GM19099 (cell line): ENCODE results near the gene MCF2L.

Source experiments
- POLR2A ChIP-seq: IDR thresholded peaks from 3 replicates; pipeline ENCODE4 v1.6.1; 2011; ENCODE audit warnings: low read depth; ENCODE audit not compliant: insufficient read length; ENCODE audit errors: extremely low read depth

Gene MCF2L

GRCh38 chr13:113084094-113084942, 115.3 kb downstream of the MCF2L start:
- TF ChIP-seq POLR2A = no peak

GRCh38 chr13:113084943-113085540, 116.0 kb downstream of the MCF2L start:
- no peak for TF ChIP-seq POLR2A

GRCh38 chr13:113086031-113086750, 117.2 kb downstream of the MCF2L start:
- TF ChIP-seq POLR2A = no peak

DNA sequence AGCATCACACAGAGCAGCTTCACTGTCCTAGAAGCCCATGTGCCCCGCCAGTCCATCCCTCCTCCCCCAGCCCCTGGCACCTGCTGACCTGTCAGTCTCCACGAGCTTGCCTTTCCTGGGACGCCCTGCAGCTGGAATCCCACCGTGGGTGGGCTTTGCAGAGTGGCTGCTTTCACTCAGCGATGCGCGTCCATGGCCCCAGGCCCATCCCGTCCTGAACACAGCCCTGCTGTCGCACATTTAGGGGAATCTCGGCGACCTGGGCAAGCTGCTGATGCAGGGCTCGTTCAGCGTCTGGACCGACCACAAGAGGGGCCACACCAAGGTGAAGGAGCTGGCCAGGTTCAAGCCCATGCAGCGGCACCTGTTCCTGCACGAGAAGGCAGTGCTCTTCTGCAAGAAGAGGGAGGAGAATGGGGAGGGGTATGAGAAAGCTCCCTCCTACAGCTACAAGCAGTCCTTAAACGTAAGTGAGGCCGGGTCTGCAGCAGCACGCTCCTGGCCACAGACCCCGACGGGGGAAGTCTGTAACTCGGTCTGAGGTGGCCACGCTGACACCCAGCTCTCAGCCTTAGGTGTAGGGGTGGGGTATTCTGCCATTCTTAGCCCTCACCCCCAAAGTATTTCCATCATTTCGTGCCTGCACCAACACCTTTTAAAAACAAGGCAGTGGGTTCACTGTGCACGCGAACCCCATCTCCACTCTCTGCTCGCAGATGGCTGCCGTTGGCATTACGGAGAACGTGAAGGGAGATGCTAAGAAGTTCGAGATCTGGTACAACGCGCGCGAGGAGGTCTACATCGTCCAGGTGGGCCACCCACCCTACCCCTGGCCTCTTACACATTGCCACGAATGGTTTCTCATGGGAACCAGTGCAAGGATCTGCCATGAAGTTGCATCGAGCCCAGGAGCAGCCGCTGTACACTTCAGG, 118.2 kb downstream of the MCF2L start:
- TF ChIP-seq POLR2A = no peak

DNA sequence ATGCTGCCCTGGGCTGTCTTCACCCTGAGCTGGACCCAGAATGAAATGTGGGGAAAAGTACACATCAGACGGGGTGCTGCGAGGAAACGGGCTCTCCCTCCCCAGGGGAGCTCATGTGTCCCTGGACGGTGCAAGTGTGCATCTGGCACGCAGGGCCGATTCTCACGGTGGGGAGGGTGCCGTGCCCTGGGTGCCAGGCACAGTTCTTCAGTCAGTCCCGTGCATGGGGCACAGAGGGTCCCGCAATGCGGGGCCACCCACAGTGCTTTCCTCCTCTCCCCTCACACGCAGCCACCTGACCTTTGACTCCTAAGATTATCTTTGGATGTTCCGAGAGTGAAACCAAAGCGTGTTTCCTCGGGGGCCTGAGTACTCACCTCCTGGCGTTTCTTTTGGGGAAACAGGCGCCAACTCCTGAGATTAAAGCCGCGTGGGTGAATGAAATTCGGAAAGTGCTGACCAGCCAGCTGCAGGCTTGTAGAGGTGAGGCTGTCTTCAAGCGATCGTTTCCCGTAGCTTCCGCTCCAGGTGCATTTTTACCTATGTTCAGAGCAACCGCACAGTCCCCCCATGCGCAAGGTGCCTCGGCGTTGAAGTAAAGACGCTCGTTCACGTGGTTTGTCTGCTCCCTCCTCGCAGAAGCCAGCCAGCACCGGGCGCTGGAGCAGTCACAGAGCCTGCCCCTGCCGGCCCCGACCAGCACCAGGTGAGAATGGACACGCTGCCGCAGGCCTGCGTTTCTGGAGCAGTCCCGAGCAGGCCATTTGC, 119.1 kb downstream of the MCF2L start:
- TF ChIP-seq POLR2A = no peak

- TF ChIP-seq POLR2A = no peak
Observed at GRCh38 chr13:113088691-113089020, 119.6 kb downstream of the MCF2L start.

DNA sequence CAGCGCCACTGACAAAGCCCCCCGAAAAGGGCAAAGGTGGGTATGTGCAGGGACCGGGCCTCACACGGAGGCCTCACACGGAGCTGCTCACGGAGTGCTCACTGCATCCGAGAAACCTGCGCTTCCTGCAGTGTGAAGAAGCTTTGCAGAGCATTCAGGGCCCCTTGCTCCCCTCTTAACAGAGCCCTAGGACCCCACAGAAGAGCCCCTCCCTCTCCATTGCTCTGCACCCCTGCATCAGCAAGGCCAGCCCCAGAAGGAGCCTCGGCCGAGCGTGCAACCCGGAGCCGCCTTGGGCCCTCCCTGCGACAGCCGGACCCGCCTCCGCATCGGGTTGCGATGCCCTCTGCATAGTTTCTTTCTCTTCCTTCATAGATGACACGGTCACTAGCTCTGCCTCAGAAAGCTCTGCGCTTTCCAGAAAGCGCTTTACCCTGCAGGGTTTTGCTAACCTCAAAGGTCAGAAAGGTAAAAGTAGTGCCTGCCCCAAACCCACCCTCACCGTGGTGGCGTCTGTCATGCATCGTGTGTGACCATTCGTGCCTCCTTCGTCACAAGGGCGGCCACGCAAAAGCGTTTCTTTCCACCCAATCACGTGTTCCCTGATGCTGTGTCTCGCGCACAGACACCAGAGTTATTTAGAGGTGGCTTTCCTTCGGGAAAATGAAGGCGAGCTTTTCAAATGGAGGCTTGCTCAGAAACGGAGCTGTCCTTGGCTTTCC, 120.8 kb downstream of the MCF2L start:
- TF ChIP-seq POLR2A = no peak

DNA sequence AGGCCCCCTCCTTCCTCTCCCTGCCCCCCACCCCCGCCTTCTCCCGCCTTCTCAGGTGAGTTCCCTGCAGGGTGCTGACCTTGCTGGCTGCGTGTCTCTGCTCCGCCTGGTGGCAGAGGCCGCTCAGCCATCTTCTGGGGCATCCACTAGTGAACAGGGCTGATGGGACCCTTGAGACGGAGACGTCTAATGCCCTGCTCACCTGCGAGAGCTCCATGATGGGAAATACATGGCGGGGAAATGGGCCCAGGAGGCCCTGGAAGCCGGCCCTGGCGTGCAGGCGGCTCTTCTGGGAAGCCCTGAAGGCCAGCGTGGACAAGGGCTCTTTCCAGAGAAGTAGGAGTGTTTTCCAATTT, 121.4 kb downstream of the MCF2L start:
- no peak for TF ChIP-seq POLR2A

DNA sequence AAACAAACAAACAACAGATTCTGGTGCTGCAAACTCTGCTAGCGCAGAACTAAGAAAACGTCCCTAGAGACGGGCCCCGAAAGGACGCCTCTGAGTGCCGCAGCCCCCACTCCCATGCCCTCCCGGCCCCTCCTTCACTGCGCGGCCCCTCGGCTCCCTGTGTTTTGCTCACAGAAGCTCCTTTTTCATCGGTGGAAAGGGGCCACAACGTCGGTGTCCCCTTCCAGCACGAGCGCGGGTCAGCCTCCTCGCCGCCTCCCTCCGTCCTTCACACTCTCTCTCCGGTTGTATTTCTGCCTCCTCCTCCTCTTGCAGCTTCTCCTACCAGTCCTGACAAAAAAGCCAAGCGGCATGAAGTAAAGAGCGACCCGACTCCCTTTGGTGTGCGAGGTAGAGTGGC, 121.8 kb downstream of the MCF2L start:
- no peak for TF ChIP-seq POLR2A

DNA sequence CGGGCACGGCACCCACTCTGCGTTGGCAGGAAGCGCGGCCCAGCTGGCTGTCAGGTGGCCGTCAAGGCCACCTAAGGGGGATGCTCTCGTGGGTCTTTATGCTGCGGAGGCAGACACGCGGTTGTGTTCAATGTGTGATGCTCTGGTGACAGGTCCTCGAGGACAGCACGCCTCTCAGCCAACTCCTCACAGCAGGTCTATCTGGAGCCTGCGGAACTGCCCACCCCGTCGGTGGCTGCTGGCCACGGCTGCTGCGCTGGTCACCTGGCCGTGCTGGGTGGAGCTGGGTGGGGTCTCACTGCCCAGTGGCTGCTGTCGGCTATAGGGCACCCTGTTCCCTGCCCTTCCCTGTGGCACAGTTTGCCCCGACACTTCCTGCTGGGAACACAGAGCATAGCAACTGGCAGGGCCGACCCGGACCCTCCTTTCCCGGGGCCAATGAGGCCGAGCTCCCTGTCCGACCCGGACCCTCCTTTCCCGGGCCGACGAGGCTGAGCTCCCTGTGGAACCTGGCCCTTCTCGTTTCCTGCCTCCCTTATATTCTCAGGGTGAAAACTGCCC, 122.3 kb downstream of the MCF2L start:
- TF ChIP-seq POLR2A = no peak

GRCh38 chr13:113091891-113092775, 123.1 kb downstream of the MCF2L start:
- no peak for TF ChIP-seq POLR2A

GRCh38 chr13:113092776-113093579, 124.0 kb downstream of the MCF2L start:
- no peak for TF ChIP-seq POLR2A
